Spleen (tissue), 11 donors: ENCODE data around the gene OXCT1. TPM values are rescaled to one million over a fixed set of nuclear protein-coding genes. Genes with fewer than 3 reads are reported as not detected.

ENCODE experiments used
- DNase-seq: peaks from one replicate; pipeline ENCODE4 v3.0.0-alpha.2; 2020
- H3K27ac ChIP-seq, 8 donors: fragments of 200-600 bp; sonication (generic) in 7 of 8; 1 replicate in 4 of 8; 2 replicates in 4 of 8; pipeline versions ENCODE4 v1.5.0 to v1.8.0; 2016 to 2021; ENCODE audit warnings: inconsistent platforms in 4 of 8, mild to moderate bottlenecking in 4 of 8, moderate library complexity in 1 of 8
- H3K27me3 ChIP-seq, 7 donors: fragments of 200-600 bp; sonication (generic) in 6 of 7; replicated peaks in 1 of 7; 1 replicate in 4 of 7; 2 replicates in 3 of 7; pipeline versions ENCODE4 v1.5.0 to v1.8.0; 2016 to 2021; ENCODE audit warnings: inconsistent platforms in 3 of 7, mild to moderate bottlenecking in 1 of 7
- H3K36me3 ChIP-seq, 6 donors: fragments of 200-600 bp; sonication (generic) in 5 of 6; 1 replicate in 4 of 6; 2 replicates in 2 of 6; pipeline versions ENCODE4 v1.5.0 to v1.8.0; 2016 to 2021; ENCODE audit warnings: inconsistent platforms in 2 of 6
- H3K4me1 ChIP-seq, 6 donors: fragments of 200-600 bp; sonication (generic) in 5 of 6; 1 replicate in 3 of 6; 2 replicates in 3 of 6; pipeline versions ENCODE4 v1.5.0 to v1.8.0; 2016 to 2021; ENCODE audit warnings: inconsistent platforms in 3 of 6
- H3K4me3 ChIP-seq, 8 donors: fragments of 200-600 bp; sonication (generic) in 7 of 8; 1 replicate in 4 of 8; 2 replicates in 4 of 8; pipeline versions ENCODE4 v1.5.0 to v1.8.0; 2016 to 2021; ENCODE audit warnings: inconsistent platforms in 4 of 8, mild to moderate bottlenecking in 4 of 8, moderate library complexity in 2 of 8
- H3K9me3 ChIP-seq, 8 donors: fragments of 200-600 bp; sonication (generic) in 7 of 8; 1 replicate in 4 of 8; 2 replicates in 4 of 8; pipeline versions ENCODE4 v1.5.0 to v1.8.0; 2016 to 2021; ENCODE audit warnings: inconsistent platforms in 4 of 8
- CTCF ChIP-seq, 11 experiments: fragments of 200-600 bp in 7 of 11; fragments of 450-650 bp in 4 of 11; sonication (generic) in 4 of 11; IDR thresholded peaks in 8 of 11; conservative IDR thresholded peaks in 3 of 11; 1 replicate in 7 of 11; 2 replicates in 4 of 11; pipeline versions ENCODE4 v1.4.0 to v1.8.0; 2016 to 2021; ENCODE audit warnings: antibody characterized with exemption in 11 of 11, inconsistent platforms in 4 of 11, mild to moderate bottlenecking in 1 of 11
- POLR2A ChIP-seq, 3 donors: fragments of 450-650 bp; IDR thresholded peaks; one replicate each; pipeline ENCODE4 v1.5.1; 2017; ENCODE audit warnings: antibody characterized with exemption in 3 of 3, mild to moderate bottlenecking in 1 of 3
- POLR2AphosphoS5 ChIP-seq, 3 donors: sonication (generic); formaldehyde crosslinking; IDR thresholded peaks; one replicate each; pipeline ENCODE4 v1.5.1; 2017; ENCODE audit warnings: antibody characterized with exemption in 3 of 3
- WGBS, 5 donors: extraction: QIAGEN DNeasy Blood & Tissue Kit in 3 of 5; methylation state at CpG; one replicate each; pipeline versions ENCODE4 v1.1.5 to v1.1.7; 2013 to 2018; 5-methylcytosine and 5-hydroxymethylcytosine counted together
- intact Hi-C: fragments of 100-400 bp; cut with DNase I; formaldehyde crosslinking; loops from one replicate; pipeline ENCODE4 v1.15.0; 2023; ENCODE audit warnings: low total_unique reads
- polyA plus RNA-seq, 3 donors: library from polyadenylated mRNA; stranded (reverse); fragments of 200-250 nt; gene quantifications; one replicate each; pipeline ENCODE4 v1.2.1, GENCODE V29; 2013
- total RNA-seq, 7 donors: library from RNA; depleted of rRNA in 3 of 7; stranded (reverse); fragments of >200 nt in 3 of 7; fragmentation: NEBNext Ultra II Directional in 4 of 7; extraction: Animal tissue kit (Norgen Biotek cat#: 25700) in 4 of 7; gene quantifications; one replicate each; pipeline versions ENCODE4 v1.1.0 to v1.2.1, GENCODE V29; 2016 to 2021
- donor health status: healthy with polysubstance abuse.
- donor health status: DM: no; HTN: no; CAD: no; lungs with moderate emphysema.
- donor health status: DM: no; HTN: no; CAD: no.
- donor health status: Bipolar disorder and iron deficiency.
- donor health status: healthy.
- donor health status: DM: no; HTN: no; CAD: no.
- donor health status: DM: yes; HTN: yes; CAD: no.

Gene OXCT1
- total and polyA plus RNA-seq, 10 donors: 7.0 to 16.7 (median 13.5) TPM

GRCh38 chr5:41878173-41878572, 7.9 kb upstream of the OXCT1 start:
- Histone ChIP-seq H3K36me3 (no peaks in the 10 kb centered on the region), H3K27ac (no peak overlapping the region), H3K4me3 (no peak overlapping the region), H3K27me3 (no peaks in the 10 kb centered on the region), H3K9me3 (no peaks in the 10 kb centered on the region), H3K4me1 (no peaks in the 10 kb centered on the region)
- no peak for DNase-seq
- no peak for TF ChIP-seq CTCF (IDR thresholded peaks at IDR 0.05 in 8 of 11, conservative IDR thresholded peaks at IDR 0.05 in 3 of 11)
- no peak for TF ChIP-seq POLR2AphosphoS5 (IDR thresholded peaks at IDR 0.05)
- TF ChIP-seq POLR2A (IDR thresholded peaks at IDR 0.05): no peak
- intact Hi-C loops: no loop called here
- 71 to 83% (median 75%) methylated on average over 2 of the region's 2 CpGs for WGBS, 5 donors

- Histone ChIP-seq H3K36me3 (no peaks in the 10 kb centered on the region), H3K27me3 (no peaks in the 10 kb centered on the region), H3K27ac (no peak overlapping the region), H3K4me1 (no peaks in the 10 kb centered on the region), H3K4me3 (no peak overlapping the region), H3K9me3 (no peaks in the 10 kb centered on the region)
- WGBS, 5 donors: 92 to 98% (median 97%) methylated on average over 1 of the region's 1 CpG
- intact Hi-C loops: no loop called here
- no peak for TF ChIP-seq POLR2A (IDR thresholded peaks at IDR 0.05)
- no peak for TF ChIP-seq POLR2AphosphoS5 (IDR thresholded peaks at IDR 0.05)
- no peak for TF ChIP-seq CTCF (IDR thresholded peaks at IDR 0.05 in 8 of 11, conservative IDR thresholded peaks at IDR 0.05 in 3 of 11)
- DNase-seq: no peak
Measured at GRCh38 chr5:41877408-41877807, 7.2 kb upstream of the OXCT1 start.

GRCh38 chr5:41876678-41877077, 6.5 kb upstream of the OXCT1 start:
- H3K27me3 ChIP-seq: no peaks in the 10 kb centered on the region
- H3K36me3 ChIP-seq: no peaks in the 10 kb centered on the region
- WGBS, 5 donors: 75 to 91% (median 84%) methylated on average over 2 of the region's 2 CpGs
- DNase-seq: no peak
- H3K4me3 ChIP-seq: no peak overlapping the region
- no peaks in the 10 kb centered on the region for H3K4me1 ChIP-seq
- intact Hi-C loops: no loop called here
- H3K27ac ChIP-seq: no peak overlapping the region
- TF ChIP-seq POLR2A (IDR thresholded peaks at IDR 0.05): no peak
- H3K9me3 ChIP-seq: no peaks in the 10 kb centered on the region

GRCh38 chr5:41875121-41875520, 4.9 kb upstream of the OXCT1 start:
- DNase-seq: no peak
- no peaks in the 10 kb centered on the region for H3K27me3 ChIP-seq
- no peaks in the 10 kb centered on the region for H3K9me3 ChIP-seq
- no peak overlapping the region for H3K27ac ChIP-seq
- H3K36me3 ChIP-seq: no peaks in the 10 kb centered on the region
- H3K4me3 ChIP-seq: no peak overlapping the region
- H3K4me1 ChIP-seq: peaks cover 6 to 11% (median 10%) of the 10 kb centered on the region in 6 donors
- intact Hi-C loops: no loop called here
- TF ChIP-seq POLR2A (IDR thresholded peaks at IDR 0.05) (no peak), POLR2AphosphoS5 (IDR thresholded peaks at IDR 0.05) (no peak), CTCF (IDR thresholded peaks at IDR 0.05 in 8 of 11, conservative IDR thresholded peaks at IDR 0.05 in 3 of 11) (no peak)

- no peak overlapping the region for H3K27ac ChIP-seq
- no peaks in the 10 kb centered on the region for H3K27me3 ChIP-seq
- no peaks in the 10 kb centered on the region for H3K36me3 ChIP-seq
- no peak for TF ChIP-seq POLR2A (IDR thresholded peaks at IDR 0.05)
- no peak for TF ChIP-seq CTCF (IDR thresholded peaks at IDR 0.05 in 8 of 11, conservative IDR thresholded peaks at IDR 0.05 in 3 of 11)
- no peak for TF ChIP-seq POLR2AphosphoS5 (IDR thresholded peaks at IDR 0.05)
- H3K4me3 ChIP-seq: no peak overlapping the region
- H3K4me1 ChIP-seq: peaks cover 6 to 14% (median 12%) of the 10 kb centered on the region in 6 donors
- intact Hi-C loops: no loop called here
- no peaks in the 10 kb centered on the region for H3K9me3 ChIP-seq
- DNase-seq: no peak
Measured at GRCh38 chr5:41874512-41875060, 4.4 kb upstream of the OXCT1 start.
